HepG2 (cell line): ENCODE data around the gene COX5B. TPM values are rescaled to one million over a fixed set of nuclear protein-coding genes. Genes with fewer than 3 reads are reported as not detected.
A peak's percentile ranks its signal among the peaks of the same experiment; 100 is the strongest.

Source experiments
- AKAP8 ChIP-seq: sonication (generic); formaldehyde crosslinking; IDR thresholded peaks from 2 replicates; pipeline ENCODE4 v1.5.1; 2020; ENCODE audit warnings: mild to moderate bottlenecking, missing genetic modification reagents
- ARID4A ChIP-seq: sonication (generic); formaldehyde crosslinking; IDR thresholded peaks from 2 replicates; pipeline ENCODE4 v1.5.0; 2020; ENCODE audit warnings: mild to moderate bottlenecking, missing genetic modification reagents, borderline replicate concordance
- BRF2 ChIP-seq: sonication (generic); formaldehyde crosslinking; IDR thresholded peaks from 2 replicates; pipeline ENCODE4 v1.8.1; 2022; ENCODE audit warnings: mild to moderate bottlenecking, missing genetic modification reagents
- DDIT3 ChIP-seq: sonication (generic); formaldehyde crosslinking; IDR thresholded peaks from 2 replicates; pipeline ENCODE4 v1.4.0; 2020; ENCODE audit warnings: mild to moderate bottlenecking, missing genetic modification reagents
- ELK4 ChIP-seq: sonication (generic); formaldehyde crosslinking; IDR thresholded peaks from 2 replicates; pipeline ENCODE4 v1.9.0; 2021; ENCODE audit warnings: missing genetic modification reagents, borderline replicate concordance
- GATA4 ChIP-seq: sonication (generic); IDR thresholded peaks from 2 replicates; pipeline ENCODE4 v1.6.1; 2016; ENCODE audit warnings: antibody characterized with exemption, low read depth, borderline replicate concordance
- GATAD1 ChIP-seq: IDR thresholded peaks from 2 replicates; pipeline ENCODE4 v1.6.1; 2016; ENCODE audit warnings: missing genetic modification reagents, missing compliant biosample characterization
- HDAC1 ChIP-seq: sonication (generic); formaldehyde crosslinking; IDR thresholded peaks from 2 replicates; pipeline ENCODE4 v1.5.1; 2020; ENCODE audit warnings: mild to moderate bottlenecking, missing genetic modification reagents
- HHEX ChIP-seq: IDR thresholded peaks from 2 replicates; pipeline ENCODE4 v1.6.1; 2016; ENCODE audit warnings: control low read depth
- HNRNPLL ChIP-seq: fragments of 200-400 bp; formaldehyde crosslinking; IDR thresholded peaks from 2 replicates; pipeline ENCODE4 v1.6.1; 2017; ENCODE audit warnings: mild to moderate bottlenecking, low read depth, low read length; ENCODE audit not compliant: poor library complexity, severe bottlenecking
- JUND ChIP-seq: sonication (generic); formaldehyde crosslinking; IDR thresholded peaks from 2 replicates; pipeline ENCODE4 v1.8.0; 2022; ENCODE audit warnings: mild to moderate bottlenecking, missing genetic modification reagents
- MED13 ChIP-seq: sonication (generic); formaldehyde crosslinking; IDR thresholded peaks from 2 replicates; pipeline ENCODE4 v1.5.0; 2020; ENCODE audit warnings: missing genetic modification reagents
- RFXANK ChIP-seq: IDR thresholded peaks from 2 replicates; pipeline ENCODE4 v1.6.1; 2016
- SAFB2 ChIP-seq: sonication (generic); formaldehyde crosslinking; IDR thresholded peaks from 2 replicates; pipeline ENCODE4 v1.5.1; 2020; ENCODE audit warnings: missing genetic modification reagents, low read depth, mild to moderate bottlenecking, borderline replicate concordance
- U2AF1 ChIP-seq: fragments of 200-400 bp; formaldehyde crosslinking; optimal IDR thresholded peaks from 2 replicates; pipeline ENCODE3; 2017; ENCODE audit warnings: mild to moderate bottlenecking, low read depth, low read length
- ZBTB43 ChIP-seq: sonication (generic); formaldehyde crosslinking; conservative IDR thresholded peaks from 2 replicates; pipeline ENCODE4 v1.4.0; 2020; ENCODE audit warnings: missing genetic modification reagents
- ZIK1 ChIP-seq: sonication (generic); formaldehyde crosslinking; IDR thresholded peaks from 2 replicates; pipeline ENCODE4 v1.5.0; 2020; ENCODE audit warnings: mild to moderate bottlenecking, low read depth, missing genetic modification reagents, borderline replicate concordance
- ZNF180 ChIP-seq: sonication (generic); formaldehyde crosslinking; IDR thresholded peaks from 2 replicates; pipeline ENCODE4 v1.4.0; 2020; ENCODE audit warnings: low read depth, missing genetic modification reagents, borderline replicate concordance
- ZNF207 ChIP-seq: fragments of 450-650 bp; IDR thresholded peaks from 2 replicates; pipeline ENCODE4 v1.6.1; 2016; ENCODE audit warnings: antibody characterized with exemption, borderline replicate concordance
- ZNF230 ChIP-seq: sonication (generic); formaldehyde crosslinking; IDR thresholded peaks from 2 replicates; pipeline ENCODE4 v1.4.0; 2020; ENCODE audit warnings: mild to moderate bottlenecking, missing genetic modification reagents
- ZNF282 ChIP-seq: fragments of 450-650 bp; IDR thresholded peaks from 2 replicates; pipeline ENCODE4 v1.6.1; 2018; ENCODE audit not compliant: partially characterized antibody
- ZNF431 ChIP-seq: sonication (generic); formaldehyde crosslinking; IDR thresholded peaks from 2 replicates; pipeline ENCODE4 v1.9.0; 2022; ENCODE audit warnings: missing genetic modification reagents, low read depth, mild to moderate bottlenecking, borderline replicate concordance
- ZNF850 ChIP-seq: sonication (generic); formaldehyde crosslinking; conservative IDR thresholded peaks from 2 replicates; pipeline ENCODE4 v1.9.0; 2021; ENCODE audit warnings: mild to moderate bottlenecking, missing genetic modification reagents
- polyA plus RNA-seq, 8 experiments: library from polyadenylated mRNA; depleted of rRNA in 3 of 8; stranded (reverse) in 7 of 8; unstranded in 1 of 8; fragments of >200 nt; fragmentation: Illumina TruSeq in 4 of 8; extraction: Trizol in 4 of 8; gene quantifications; 2 replicates each; pipeline versions ENCODE4 v1.2.1 to v1.2.3, GENCODE V29; 2011 to 2016; ENCODE audit warnings: low read depth in 4 of 8, missing spikeins in 1 of 8, mixed read lengths in 1 of 8; ENCODE audit not compliant: insufficient read depth in 1 of 8
- total RNA-seq, 5 experiments: library from RNA; depleted of rRNA; stranded (reverse); fragments of >200 nt; fragmentation: Illumina TruSeq; extraction: Trizol; gene quantifications; 2 replicates each; pipeline ENCODE4 v1.2.3, GENCODE V29; 2016; ENCODE audit warnings: low read depth in 1 of 5

COX5B gene
- total and polyA plus RNA-seq, 2 of the 13 experiments (the other 11 are each of a cell fraction or from before 2014, with no cell fraction given): 453 to 536 TPM

- TF ChIP-seq ZBTB43 (CRISPR knock-in tag) (peak; percentile 55), ARID4A (CRISPR knock-in tag) (peak; percentile 61; the same call in 1 of the 2 replicates), AKAP8 (CRISPR knock-in tag) (no peak), JUND (peak; percentile 95), BRF2 (CRISPR knock-in tag) (no peak), RFXANK (CRISPR knock-in tag) (peak; percentile 95), ELK4 (no peak), ZNF180 (CRISPR knock-in tag) (no peak; the same call in 1 of the 2 replicates), ZIK1 (CRISPR knock-in tag) (no peak), HNRNPLL (peak; percentile 92), GATA4 (no peak), SAFB2 (CRISPR knock-in tag) (no peak), ZNF230 (no peak), ZNF282 (no peak), ZNF431 (CRISPR knock-in tag) (no peak), HDAC1 (CRISPR knock-in tag) (peak; percentile 51; the same call in 1 of the 2 replicates), HHEX (CRISPR knock-in tag) (no peak), GATAD1 (peak; percentile 67), MED13 (no peak), ZNF207 (no peak), DDIT3 (no peak), ZNF850 (CRISPR knock-in tag) (no peak), U2AF1 (peak; percentile 52)
These were observed 18.2 kb downstream of the COX5B start, which contains the start of gene ACTR1B (continued) for GRCh38 chr2:97663962-97664635.
